PC-3 (cell line): ENCODE data around the gene NT5DC1. TPM values are rescaled to one million over a fixed set of nuclear protein-coding genes. Genes with fewer than 3 reads are reported as not detected.

Source experiments
- ATAC-seq: fragments of 200-7000 bp; cut with Tn5 transposase; 2 replicates; pipeline ENCODE4 v1.9.1; 2020; ENCODE audit warnings: mild to moderate bottlenecking, moderate library complexity
- BruUV-seq: library from RNA; stranded (reverse); fragments of 400-500 nt; replicated peaks from 2 replicates; lab custom pipeline; 2021; lab: Mats Ljungman, UMichigan
- CTCF ChIA-PET: fragments of 300-600 bp; sonication (Branson Sonifier 250); formaldehyde crosslinking; loops from one replicate; lab custom pipeline; 2022; ENCODE audit warnings: antibody characterized with exemption; lab: Charles Lee
- POLR2A ChIA-PET: fragments of 300-600 bp; sonication (Branson Sonifier 250); formaldehyde crosslinking; loops from one replicate; lab custom pipeline; 2022; ENCODE audit warnings: antibody characterized with exemption; ENCODE audit not compliant: unreplicated experiment; lab: Charles Lee
- DNase-seq: peaks from one replicate; pipeline ENCODE4 v3.0.0-alpha.2; 2015
- H2AFZ ChIP-seq: fragments of 300-600 bp; sonication (generic); 2 replicates; pipeline ENCODE4 v1.6.0; 2016; ENCODE audit warnings: antibody characterized with exemption, low read length
- H3F3A ChIP-seq: fragments of 300-600 bp; sonication (generic); one replicate; pipeline ENCODE4 v1.6.0; 2017; ENCODE audit warnings: antibody characterized with exemption, low read length, control low read depth, mild to moderate bottlenecking; ENCODE audit not compliant: unreplicated experiment
- H3K27ac ChIP-seq: fragments of 300-600 bp; sonication (generic); 2 replicates; pipeline ENCODE4 v1.5.1; 2016; ENCODE audit warnings: mild to moderate bottlenecking, low read length
- H3K27me3 ChIP-seq: fragments of 300-600 bp; sonication (generic); 2 replicates; pipeline ENCODE4 v1.6.1; 2016; ENCODE audit warnings: low read length, mixed read lengths
- H3K36me3 ChIP-seq: fragments of 300-600 bp; sonication (generic); 2 replicates; pipeline ENCODE4 v1.6.1; 2016; ENCODE audit warnings: low read depth, mixed run types, low read length, mixed read lengths
- H3K4me1 ChIP-seq: fragments of 300-600 bp; sonication (generic); 2 replicates; pipeline ENCODE4 v1.5.1; 2016; ENCODE audit warnings: low read length; ENCODE audit not compliant: insufficient read depth
- H3K4me2 ChIP-seq: fragments of 300-600 bp; sonication (generic); 2 replicates; pipeline ENCODE4 v1.6.0; 2016; ENCODE audit warnings: low read length
- H3K4me3 ChIP-seq: fragments of 300-600 bp; sonication (generic); 2 replicates; pipeline ENCODE4 v1.5.1; 2016; ENCODE audit warnings: mild to moderate bottlenecking, low read length, mixed read lengths
- H3K79me2 ChIP-seq: fragments of 300-600 bp; sonication (generic); 2 replicates; pipeline ENCODE4 v1.6.1; 2017; ENCODE audit warnings: low read length, mixed read lengths
- H3K9ac ChIP-seq: fragments of 300-600 bp; sonication (generic); 2 replicates; pipeline ENCODE4 v1.6.0; 2016; ENCODE audit warnings: mild to moderate bottlenecking, low read length
- H3K9me2 ChIP-seq: fragments of 300-600 bp; sonication (generic); replicated peaks from 2 replicates; pipeline ENCODE4 v1.6.1; 2016; ENCODE audit warnings: mixed run types, low read length, mixed read lengths
- H3K9me3 ChIP-seq: fragments of 300-600 bp; sonication (generic); 2 replicates; pipeline ENCODE4 v1.6.1; 2016; ENCODE audit warnings: low read length, mixed read lengths
- H4K20me1 ChIP-seq: fragments of 300-600 bp; sonication (generic); 2 replicates; pipeline ENCODE4 v1.6.1; 2016; ENCODE audit warnings: low read length, mixed read lengths
- CTCF ChIP-seq: fragments of 300-600 bp; sonication (generic); conservative IDR thresholded peaks from 2 replicates; pipeline ENCODE4 v1.5.1; 2017; ENCODE audit warnings: antibody characterized with exemption, low read depth, mild to moderate bottlenecking, low read length
- EZH2 ChIP-seq: fragments of 300-600 bp; sonication (generic); IDR thresholded peaks from one replicate; pipeline ENCODE4 v1.6.1; 2017; ENCODE audit warnings: antibody characterized with exemption, mild to moderate bottlenecking, low read length; ENCODE audit not compliant: unreplicated experiment
- EZH2phosphoT487 ChIP-seq: fragments of 300-600 bp; sonication (generic); IDR thresholded peaks from 2 replicates; pipeline ENCODE4 v1.6.1; 2018; ENCODE audit warnings: mild to moderate bottlenecking, antibody characterized with exemption, low read length, borderline replicate concordance
- intact Hi-C: fragments of 100-400 bp; cut with micrococcal nuclease; formaldehyde crosslinking; loops from 2 replicates; pipeline ENCODE4 v1.9.0; 2023
- total RNA-seq: library from RNA; depleted of rRNA; stranded (reverse); fragments of >200 nt; gene quantifications from 2 replicates; pipeline ENCODE4 v1.2.3, GENCODE V29; 2014

NT5DC1 gene
- total RNA-seq, 1 experiment from 2014 or later, result 11.3 TPM

- BruUV-seq, result no TSS peak
Measured at GRCh38 chr6:116105247-116105646, 4.6 kb downstream of the NT5DC1 start.

GRCh38 chr6:116106146-116106545 is 5.5 kb downstream of the NT5DC1 start:
- H3K4me2 ChIP-seq, result no peak overlapping the region
- intact Hi-C loops, result no loop called here

More at GRCh38 chr6:116105247-116105646, 4.6 kb downstream of the NT5DC1 start:
- Histone ChIP-seq H3K79me2 (peaks cover 20% of the 10 kb centered on the region), H3K27me3 (no peaks in the 10 kb centered on the region), H3F3A (no peaks in the 10 kb centered on the region), H2AFZ (no peak overlapping the region), H3K9me2 (no peaks in the 10 kb centered on the region), H3K4me1 (peaks cover 12% of the 10 kb centered on the region), H3K4me3 (no peak overlapping the region), H4K20me1 (no peaks in the 10 kb centered on the region), H3K9me3 (no peaks in the 10 kb centered on the region), H3K27ac (no peak overlapping the region), H3K4me2 (no peak overlapping the region), H3K9ac (no peak overlapping the region), H3K36me3 (no peaks in the 10 kb centered on the region; the same call in 1 of the 2 replicates)
- intact Hi-C loops, result no loop called here
- no peak for ATAC-seq
- POLR2A ChIA-PET, result no interaction called here
- TF ChIP-seq CTCF (no peak), EZH2 (no peak), EZH2phosphoT487 (no peak)
- no peak for DNase-seq
- CTCF ChIA-PET, result no interaction called here

More at GRCh38 chr6:116106146-116106545, 5.5 kb downstream of the NT5DC1 start:
- Histone ChIP-seq H3F3A (no peaks in the 10 kb centered on the region), H3K4me3 (no peak overlapping the region), H3K27me3 (no peaks in the 10 kb centered on the region), H3K9ac (no peak overlapping the region), H3K36me3 (no peaks in the 10 kb centered on the region; the same call in 1 of the 2 replicates), H2AFZ (no peak overlapping the region), H3K9me3 (no peaks in the 10 kb centered on the region), H4K20me1 (no peaks in the 10 kb centered on the region), H3K79me2 (peaks cover 20% of the 10 kb centered on the region), H3K9me2 (no peaks in the 10 kb centered on the region), H3K4me1 (peaks cover 11% of the 10 kb centered on the region), H3K27ac (no peak overlapping the region)
- ATAC-seq (no peak), DNase-seq (no peak)
- POLR2A ChIA-PET, result no interaction called here
- BruUV-seq, result no TSS peak
- no peak for TF ChIP-seq EZH2
- TF ChIP-seq EZH2phosphoT487, result no peak
- no peak for TF ChIP-seq CTCF
- CTCF ChIA-PET, result no interaction called here
